Ureter (tissue), 1 donor: ENCODE data around the gene LTF. TPM values are rescaled to one million over a fixed set of nuclear protein-coding genes. Genes with fewer than 3 reads are reported as not detected.
"Not testable (repeated sequence)": the region's sequence is repeated elsewhere in the genome, so short reads cannot be mapped to it uniquely, and the experiment has no call there.

Experiments used
- DNase-seq: peaks from one replicate; pipeline ENCODE4 v3.0.0-alpha.2; 2020; ENCODE audit warnings: low spot score
- total RNA-seq: library from RNA; stranded (reverse); gene quantifications from one replicate; pipeline ENCODE4 v1.2.4, GENCODE V29; 2023
- donor health status: DM: yes; HTN: yes; CAD: no.

The LTF gene
- 1.5 TPM for total RNA-seq

DNA sequence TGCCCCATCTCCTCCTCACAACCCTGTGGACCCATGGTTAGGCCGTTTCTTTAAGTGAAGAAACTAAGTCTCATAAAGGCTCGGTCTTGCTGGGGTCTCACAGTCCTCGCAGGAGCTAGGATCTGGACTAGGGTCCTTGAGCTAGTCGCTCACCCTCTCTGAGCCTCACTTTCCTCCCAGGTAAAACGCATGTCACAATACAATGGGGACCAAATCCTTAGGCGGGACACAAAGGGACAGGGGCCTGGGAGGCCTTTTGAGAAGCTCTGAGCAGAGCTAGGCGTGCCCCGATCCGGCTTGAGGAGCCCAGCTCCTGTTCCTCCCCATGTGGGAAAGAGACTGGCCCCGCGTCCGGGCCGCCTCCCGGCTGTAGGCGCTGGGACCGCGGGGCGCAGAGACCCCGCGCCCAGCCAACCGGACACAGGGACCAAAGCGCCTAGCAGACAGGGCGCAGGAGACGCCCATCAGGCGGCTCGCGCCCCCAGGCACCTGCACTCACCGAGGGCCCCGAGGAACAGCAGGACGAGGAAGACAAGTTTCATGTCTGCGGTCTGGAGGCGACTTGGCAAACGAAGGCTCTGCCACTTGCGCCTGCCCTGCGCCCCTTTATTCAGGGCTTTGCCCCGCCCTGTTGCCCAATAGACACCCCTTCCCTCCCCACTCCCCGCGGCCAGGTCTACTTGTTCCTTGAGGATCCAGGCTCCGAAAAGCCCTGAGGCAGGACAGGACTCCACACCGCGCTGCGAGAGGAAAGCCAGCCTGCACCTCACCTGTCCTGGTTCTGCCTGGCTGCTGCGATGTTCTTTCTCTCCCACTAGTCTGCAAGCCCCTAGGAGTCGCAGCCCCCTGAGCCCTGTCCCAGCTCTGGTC lies at the start of gene LTF:
LTF (minus strand) TSS at position 580 of the 870 bp plus-strand sequence; CDS start at position 542, 38 bp downstream.
- no peak for DNase-seq

DNA sequence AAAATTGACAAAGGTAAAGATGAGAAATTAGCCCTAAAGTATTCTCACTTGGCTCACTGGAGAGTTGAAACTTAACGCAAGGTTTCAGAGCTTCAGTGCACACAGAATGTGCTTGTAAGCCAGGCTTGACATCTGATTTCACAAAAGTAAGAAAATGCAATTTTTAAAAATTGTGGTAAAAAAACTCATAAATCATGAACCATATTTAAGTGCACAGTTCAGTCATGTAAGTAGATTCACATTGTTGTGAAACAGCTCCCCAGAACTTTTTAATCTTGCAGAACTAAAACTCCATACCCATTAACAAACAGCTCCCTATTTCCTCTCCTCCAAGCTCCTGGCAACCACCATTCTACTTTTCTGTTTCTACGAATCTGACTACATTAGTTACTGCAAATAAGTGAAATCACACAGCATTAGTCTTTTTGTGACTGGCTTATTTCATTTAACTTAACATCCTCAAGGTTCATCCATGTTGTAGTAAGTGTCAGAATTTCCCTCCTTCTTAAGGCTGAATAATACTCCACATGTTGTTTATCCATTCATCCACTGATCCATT lies 47.6 kb upstream of the LTF start:
- no peak for DNase-seq

DNA sequence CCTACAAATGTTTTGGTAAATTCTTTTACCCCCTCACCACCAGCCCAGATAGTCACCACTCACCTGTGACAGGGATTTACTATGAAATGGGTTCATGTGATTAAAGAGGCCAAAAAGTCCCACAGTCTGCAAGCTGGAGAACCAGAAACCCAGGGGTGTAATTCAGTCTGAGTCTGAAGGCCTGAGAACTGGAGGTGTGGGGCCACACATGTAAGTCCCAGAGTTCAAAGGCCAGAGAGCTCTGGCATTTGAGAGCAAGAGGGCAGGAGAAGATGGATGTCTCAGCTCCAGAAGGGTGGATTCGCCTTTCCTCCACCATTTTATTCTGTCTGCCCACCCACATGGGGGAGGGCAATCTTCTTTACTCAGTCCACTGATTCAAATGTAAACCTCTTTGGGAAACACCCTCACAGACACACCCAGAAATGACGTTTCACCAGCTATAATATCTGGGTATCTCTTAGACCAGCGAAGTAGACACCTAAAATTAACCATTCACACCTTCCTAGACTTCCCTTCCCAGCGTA lies 45.0 kb upstream of the LTF start:
- DNase-seq, result no peak

DNA sequence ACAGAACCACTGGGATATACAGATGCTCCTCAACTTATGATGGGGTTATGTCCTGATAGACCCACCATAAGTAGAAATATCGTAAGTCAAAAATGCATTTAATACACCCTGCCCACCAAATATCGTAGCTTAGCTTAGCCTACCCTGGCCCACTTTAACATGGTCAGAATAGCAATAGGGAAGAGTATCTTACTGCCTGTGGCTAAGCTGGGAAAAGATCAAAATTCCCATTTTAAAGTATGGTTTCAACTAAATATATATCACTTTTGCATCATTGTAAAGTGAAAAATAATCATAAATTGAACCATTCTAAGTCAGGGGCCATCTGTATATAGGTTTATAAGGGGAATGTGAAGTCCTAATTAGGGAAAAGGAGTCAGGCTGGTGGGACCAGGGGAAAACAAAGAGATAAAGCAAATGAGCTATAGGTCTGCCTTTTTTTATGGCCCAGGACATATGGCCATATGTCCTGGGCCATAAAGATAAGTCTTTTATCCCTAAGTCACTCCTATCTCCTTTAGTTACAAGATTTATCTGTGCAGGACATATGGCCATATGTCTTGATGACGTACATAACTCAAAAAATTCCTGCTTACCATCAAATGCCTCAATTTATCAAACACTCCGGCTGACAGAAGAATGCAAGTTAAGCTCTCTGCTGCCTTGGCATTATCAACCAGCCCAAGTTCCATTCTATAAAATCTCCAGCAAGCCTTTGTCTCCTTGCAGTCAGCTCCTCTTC lies 44.3 kb upstream of the LTF start:
- no peak for DNase-seq

DNA sequence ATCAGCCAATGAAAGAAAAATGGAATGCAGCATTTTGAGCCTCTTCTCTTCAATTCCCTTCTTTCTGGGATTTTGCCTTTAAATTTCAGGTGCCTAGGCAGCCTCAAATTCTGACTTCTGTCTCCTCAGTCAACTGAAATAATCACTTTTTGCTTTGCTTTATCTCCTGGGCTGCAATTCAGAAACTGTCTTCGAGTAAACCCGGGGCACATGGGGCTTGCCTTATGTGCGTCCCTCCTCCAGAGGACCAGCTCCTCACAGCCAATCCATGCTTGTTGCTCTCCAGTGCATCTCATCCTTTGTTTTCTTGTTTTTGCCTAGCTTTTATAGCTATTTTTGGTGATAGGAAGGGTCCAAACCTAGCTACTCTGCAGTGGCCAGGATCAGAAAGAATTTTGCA lies 41.8 kb upstream of the LTF start:
- no peak for DNase-seq

DNA sequence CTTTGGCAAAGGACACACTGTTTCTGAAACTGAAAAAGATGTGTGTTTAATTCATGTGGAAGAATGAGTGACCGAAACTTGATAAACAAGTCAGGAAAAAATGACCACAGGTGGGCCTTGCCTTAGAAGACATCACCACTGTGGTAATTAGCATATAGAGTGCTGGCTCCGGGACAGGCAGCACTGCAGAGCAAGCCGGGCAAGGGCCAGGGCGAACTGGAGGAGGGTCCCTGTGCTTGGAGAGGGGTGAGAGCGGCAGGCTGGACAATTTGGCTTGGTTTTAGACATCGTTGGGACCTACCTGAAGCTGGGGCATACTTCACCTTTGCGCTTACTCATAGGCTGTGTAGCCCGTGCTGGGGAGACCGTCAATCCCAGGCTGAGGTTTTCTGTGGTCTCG lies 41.2 kb upstream of the LTF start:
- no peak for DNase-seq

DNA sequence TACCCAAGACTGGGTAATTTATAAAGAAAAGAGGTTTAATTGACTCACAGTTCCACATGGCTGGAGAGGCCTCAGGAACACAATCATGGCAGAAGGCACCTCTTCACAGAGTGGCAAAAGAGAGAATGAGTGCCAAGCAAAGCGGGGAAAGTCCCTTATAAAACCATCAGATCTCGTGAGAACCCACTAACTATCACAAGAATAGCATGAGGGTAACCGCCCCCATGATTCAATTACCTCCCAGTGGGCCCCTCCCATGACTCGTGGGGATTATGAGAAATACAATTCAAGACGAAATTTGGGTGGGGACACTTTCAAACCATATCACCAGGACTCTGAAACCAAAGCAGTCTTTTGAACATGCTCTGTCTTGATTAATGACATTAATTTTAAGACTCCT lies 40.1 kb upstream of the LTF start:
- no peak for DNase-seq

DNA sequence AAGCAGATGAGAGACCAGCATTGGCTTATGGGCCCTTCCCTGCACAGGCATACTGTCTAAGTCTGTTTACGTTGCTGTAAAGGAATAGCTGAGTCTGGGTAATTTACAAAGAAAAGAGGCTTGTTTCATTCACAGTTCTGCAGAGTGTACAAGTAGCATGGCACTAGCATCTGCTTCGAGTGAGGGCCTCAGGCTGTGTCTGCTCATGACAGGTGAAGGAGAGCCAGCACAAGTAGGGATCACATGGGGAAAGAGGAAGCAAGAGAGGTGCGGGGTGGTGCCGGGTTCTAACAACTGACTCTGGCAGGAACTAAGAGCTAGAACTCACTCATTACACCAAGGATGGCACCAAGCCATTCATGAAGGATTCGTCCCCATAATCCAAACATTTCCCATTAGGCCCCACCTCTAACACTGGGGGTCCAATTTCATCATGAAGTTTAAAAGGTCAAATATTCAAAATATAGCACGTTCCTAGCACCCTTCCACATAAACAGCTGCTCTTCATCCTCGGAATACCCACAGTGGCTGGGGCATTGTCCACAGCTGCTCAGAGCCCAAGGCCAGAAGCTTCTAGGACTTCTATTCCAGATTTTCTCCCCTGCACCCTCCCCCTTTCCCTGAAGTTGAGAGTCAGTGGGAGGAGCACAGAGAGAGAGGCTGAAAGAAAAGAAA lies 38.6 kb upstream of the LTF start:
- no peak for DNase-seq

DNA sequence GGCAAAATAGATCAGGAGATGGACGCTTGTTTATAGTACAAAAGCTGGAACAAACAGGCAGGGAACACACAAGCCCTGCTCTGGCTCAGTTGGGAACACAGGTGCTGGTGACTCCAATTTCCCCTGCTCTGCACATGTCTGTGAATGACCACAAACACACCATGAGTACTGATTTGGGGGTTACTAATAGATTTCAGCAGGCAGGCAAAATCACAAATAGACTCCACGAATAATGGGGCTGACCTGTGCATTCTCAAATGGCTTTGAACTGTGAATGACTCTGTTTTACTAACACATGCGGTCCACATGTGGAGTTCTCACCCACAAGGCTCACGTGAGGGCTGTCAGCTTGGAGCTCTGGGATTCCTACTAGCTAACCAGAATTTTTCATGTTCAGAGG lies 37.0 kb upstream of the LTF start:
- DNase-seq, result no peak

DNA sequence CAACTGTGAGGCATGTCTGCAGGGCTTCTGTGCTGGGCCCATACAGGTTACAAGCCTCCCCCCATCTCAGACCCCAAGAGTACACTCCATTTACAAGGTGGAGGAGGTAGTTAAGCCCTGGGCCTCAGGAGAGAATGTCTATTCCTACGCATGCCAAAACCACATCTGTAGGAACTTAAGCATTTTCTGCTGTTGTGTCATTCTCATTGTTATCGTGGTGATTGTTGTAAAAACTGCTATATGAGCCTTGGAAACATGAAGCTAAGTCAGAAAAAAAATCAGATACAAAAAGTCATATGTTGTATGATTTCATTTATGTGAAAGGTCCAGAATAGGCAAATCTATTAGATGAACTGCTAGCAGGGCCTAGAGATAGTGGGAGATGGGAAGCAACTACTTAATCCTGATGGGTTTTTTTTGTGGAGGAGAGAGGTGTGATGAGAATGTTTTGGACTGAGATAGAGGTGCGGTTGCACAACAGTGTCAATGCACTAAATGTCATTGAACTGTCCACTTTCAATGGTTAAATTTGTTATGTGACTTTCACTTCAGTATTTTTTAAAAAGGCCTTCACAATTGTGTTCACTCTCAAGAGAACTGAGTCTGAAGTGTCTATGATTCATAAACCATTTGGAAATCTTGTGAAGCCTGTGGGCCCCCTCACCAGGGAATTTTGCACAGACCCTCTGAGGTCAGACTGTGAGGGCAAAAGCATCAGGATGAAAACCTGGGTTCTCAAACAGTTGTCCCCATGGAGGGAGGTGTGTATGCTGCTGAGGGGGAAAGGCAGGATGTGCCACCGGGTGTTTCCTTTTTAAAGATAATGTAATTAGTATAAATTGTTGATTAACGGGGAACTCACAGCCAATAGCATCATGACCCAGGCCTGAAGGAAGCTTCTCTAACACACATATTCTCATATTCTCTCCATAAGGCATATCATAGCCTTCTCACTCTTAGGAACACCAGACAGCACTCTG lies 36.2 kb upstream of the LTF start:
- DNase-seq, result no peak

DNA sequence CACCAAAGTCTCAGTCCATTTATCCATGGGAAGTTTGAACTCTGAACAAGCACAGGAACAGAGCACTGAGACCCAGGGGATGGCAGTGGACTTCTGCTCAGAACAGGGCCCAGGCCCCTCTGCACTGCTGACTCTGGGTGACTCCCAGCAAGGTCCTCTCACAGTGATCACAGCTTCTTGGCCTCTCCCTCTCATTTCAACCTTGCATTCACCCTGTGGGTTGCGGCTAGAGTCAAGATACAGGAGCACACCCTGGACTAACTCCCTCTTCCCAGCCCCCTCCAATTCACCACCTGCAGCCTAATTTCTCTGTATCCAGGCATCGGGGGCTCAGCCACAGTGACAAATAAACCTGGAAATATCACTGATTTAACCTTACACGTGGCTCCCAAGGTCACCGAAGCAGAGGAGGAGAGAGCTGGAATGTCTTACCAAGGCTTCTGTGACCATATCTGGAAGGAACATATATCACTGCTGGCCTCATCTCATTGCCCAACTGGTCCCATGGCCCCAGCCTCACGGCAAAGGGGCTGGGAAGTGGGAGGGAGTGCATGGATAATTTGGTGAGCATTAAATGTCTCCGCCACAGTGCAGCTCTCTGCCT lies 34.3 kb upstream of the LTF start:
- DNase-seq, result no peak

DNA sequence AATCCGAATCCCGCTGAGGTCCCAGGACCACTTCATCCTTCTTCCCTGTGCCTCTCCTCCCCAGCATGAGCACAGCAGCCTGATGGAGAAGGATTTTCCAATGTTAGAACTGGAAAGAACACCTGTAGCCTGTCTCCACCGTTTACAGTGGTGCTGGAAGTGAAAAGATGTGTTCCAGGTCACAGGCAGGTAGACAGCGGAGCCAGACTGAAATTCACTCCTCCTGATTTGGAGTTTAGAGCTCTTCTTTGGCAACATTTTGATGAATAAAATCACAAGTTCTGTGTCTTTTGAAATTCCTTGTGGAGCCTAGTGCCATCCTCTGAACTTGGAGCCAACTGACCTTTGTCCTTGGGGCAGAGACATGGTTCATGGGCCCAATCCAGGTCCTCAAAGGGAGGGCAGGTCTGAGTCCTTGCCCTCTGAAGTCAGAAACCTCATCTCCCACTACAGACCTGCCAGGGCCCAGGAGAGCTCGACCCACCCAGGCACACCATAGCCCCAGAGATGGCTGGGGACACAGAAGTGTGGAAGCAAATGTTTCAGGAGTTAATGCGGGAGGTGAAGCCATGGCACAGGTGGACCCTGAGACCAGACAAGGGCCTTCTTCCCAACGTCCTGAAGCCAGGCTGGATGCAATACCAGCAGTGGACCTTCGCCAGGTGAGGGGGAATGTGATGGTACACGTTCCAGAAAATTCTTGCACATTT lies 33.0 kb upstream of the LTF start, which contains the start of gene RTP3:
RTP3 (plus strand) TSS at position 421 of the 710 bp plus-strand sequence; CDS start at position 508, 87 bp downstream.
- DNase-seq, result no peak

DNA sequence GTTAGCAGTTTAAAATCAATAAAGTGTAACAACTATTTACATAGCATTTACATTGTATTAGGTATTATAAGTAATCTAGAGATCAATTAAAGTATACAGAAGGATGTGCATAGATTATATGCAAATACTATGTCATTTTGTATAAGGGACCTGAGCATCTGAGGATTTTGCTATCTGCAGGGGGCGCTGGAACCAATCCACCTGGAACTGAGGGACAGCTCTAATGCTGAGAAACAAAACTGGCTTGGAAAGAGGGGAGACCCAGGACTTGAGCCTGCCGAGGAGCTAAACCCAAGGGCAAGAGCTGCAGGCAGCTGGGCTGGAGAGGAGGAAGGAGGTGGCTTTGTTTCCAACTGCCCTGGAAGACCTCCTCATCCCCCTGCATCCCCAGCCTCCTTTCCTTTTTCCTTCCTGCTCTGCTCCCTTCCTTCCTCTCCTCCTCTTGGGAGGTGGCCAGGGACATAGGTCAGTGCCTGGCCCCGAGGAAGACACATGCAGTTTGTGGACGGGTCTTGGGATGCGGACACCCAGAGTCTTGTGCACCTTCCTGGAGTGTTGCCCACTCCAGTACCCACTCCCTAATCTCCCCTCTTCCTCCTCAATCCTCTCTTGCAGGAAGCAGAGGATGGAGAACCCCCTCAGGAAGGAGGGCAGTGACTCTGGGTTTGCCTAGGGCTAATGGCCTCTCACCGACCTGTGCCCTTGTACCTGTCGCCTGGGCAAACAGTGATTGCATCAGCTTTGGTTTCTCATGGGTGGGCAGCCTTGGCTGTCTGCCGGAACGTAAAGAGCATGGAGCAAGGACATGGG lies 32.2 kb upstream of the LTF start:
- DNase-seq, result no peak

DNA sequence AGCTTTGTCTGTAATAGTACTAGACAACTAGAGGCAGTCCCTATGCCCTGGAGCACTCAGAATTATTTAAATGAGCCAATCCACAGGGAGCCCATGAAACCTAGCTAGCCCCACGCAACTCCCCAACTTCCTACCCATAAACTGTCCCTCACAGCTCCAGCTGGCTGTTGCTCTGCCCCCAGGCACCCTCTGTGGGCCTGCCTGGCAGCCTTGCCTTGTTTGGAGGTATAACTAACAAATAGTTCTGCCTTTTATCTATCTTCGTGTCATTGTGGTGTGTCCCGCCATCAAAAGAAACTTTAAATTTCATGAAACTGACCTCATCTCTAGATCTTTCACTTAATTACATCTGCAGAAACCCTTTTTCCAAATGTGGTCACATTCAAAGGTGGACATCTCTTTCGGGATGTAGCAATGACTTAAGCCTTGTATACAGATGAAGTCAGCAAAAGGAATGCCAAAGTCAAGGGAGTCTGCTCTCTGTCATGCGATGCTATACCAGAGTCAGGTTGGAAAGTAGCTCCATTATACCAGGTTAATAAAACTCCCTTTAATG lies 31.3 kb upstream of the LTF start:
- DNase-seq, result no peak

DNA sequence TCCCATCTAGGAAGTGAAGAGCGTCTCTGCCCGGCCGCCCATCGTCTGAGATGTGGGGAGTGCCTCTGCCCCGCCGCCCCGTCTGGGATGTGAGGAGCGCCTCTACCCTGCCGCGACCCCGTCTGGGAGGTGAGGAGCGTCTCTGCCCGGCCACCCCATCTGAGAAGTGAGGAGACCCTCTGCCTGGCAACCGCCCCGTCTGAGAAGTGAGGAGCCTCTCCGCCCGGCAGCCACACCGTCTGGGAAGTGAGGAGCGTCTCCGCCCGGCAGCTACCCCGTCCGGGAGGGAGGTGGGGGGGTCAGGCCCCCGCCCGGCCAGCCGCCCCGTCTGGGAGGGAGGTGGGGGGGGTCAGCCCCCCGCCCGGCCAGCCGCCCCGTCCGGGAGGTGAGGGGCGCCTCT lies 29.8 kb upstream of the LTF start:
- DNase-seq, result not testable (repeated sequence)

DNA sequence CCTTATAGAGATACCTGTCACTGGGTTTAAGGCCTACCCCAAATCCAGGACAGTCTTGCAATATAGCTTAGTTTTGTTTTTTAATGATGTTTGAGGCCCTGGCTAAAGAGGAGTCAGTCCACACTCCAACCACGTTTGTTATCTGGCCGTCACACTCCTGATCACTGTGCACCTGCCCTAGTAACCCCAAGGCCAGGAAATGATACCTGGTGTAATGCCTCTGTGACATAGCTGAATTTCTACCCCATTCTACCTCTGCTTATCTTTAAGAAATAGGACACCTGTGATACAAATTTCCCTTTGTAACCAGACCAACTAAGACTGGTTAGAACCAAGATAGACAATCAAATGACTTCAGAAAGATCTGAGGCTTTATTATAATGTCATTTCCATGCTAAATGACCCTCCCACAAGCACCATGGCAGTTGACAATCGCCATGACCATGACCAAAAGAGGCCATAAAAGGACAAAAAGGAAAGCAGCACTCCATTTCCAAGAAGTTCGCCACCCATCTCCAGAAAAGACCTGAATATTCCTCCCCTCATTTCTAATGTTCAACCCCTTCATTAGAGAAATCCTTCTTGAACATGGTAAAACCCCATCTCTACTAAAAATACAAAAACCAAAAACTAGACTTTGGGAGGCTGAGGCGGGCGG lies 28.3 kb upstream of the LTF start:
- DNase-seq, result no peak
